B cell (primary cell): ENCODE results near the gene KIAA0825.

Experiments
- EZH2 ChIP-seq: IDR thresholded peaks from 2 replicates; pipeline ENCODE4 v1.6.1; 2012; ENCODE audit warnings: borderline replicate concordance, low read depth, mild to moderate bottlenecking, moderate library complexity, low read length; ENCODE audit not compliant: insufficient read depth, poor library complexity, severe bottlenecking
- TF ChIP-seq, protein P1 (sequence below): fragments of 200-600 bp; IDR thresholded peaks from one replicate; pipeline ENCODE4 v1.8.0; 2022; ENCODE audit warnings: antibody characterized with exemption, mild to moderate bottlenecking

DNA sequence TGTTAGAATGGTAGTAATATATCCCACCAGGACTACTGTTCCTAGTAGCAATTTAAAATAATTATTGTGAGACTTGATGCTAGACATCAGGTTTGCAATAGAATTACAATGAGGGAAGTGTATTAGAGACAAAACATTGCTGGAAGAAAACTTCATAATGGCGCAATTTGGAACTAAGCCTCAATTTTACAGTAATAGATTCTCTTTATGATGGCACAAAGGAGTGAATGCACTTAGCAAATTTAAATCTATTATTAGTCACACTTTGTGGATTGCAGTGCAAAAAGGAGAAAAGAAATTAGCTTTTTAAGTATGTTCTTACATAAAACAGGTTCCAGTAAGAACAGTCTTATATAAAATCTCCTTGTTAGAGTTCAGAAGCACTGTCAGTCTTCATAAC lies 358.3 kb downstream of the KIAA0825 start:
- TF ChIP-seq, protein P1, sequence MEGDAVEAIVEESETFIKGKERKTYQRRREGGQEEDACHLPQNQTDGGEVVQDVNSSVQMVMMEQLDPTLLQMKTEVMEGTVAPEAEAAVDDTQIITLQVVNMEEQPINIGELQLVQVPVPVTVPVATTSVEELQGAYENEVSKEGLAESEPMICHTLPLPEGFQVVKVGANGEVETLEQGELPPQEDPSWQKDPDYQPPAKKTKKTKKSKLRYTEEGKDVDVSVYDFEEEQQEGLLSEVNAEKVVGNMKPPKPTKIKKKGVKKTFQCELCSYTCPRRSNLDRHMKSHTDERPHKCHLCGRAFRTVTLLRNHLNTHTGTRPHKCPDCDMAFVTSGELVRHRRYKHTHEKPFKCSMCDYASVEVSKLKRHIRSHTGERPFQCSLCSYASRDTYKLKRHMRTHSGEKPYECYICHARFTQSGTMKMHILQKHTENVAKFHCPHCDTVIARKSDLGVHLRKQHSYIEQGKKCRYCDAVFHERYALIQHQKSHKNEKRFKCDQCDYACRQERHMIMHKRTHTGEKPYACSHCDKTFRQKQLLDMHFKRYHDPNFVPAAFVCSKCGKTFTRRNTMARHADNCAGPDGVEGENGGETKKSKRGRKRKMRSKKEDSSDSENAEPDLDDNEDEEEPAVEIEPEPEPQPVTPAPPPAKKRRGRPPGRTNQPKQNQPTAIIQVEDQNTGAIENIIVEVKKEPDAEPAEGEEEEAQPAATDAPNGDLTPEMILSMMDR: no peak
- no peak for TF ChIP-seq EZH2
